GM18951 (cell line): ENCODE results near the gene CMTM7.
A peak's percentile ranks its signal among the peaks of the same experiment; 100 is the strongest.

ENCODE experiments used
- POLR2A ChIP-seq: IDR thresholded peaks from 4 replicates; pipeline ENCODE4 v1.6.1; 2011; ENCODE audit warnings: mild to moderate bottlenecking; ENCODE audit not compliant: insufficient read length, insufficient read depth; ENCODE audit errors: extremely low read depth
- in situ Hi-C: fragments of 300-500 bp; cut with MboI; formaldehyde crosslinking; loops from one replicate; pipeline ENCODE4 v1.12.0; 2022; ENCODE audit warnings: low sequenced_read_pairs, mixed read lengths, inconsistent platforms; ENCODE audit not compliant: unreplicated experiment

Gene CMTM7

DNA sequence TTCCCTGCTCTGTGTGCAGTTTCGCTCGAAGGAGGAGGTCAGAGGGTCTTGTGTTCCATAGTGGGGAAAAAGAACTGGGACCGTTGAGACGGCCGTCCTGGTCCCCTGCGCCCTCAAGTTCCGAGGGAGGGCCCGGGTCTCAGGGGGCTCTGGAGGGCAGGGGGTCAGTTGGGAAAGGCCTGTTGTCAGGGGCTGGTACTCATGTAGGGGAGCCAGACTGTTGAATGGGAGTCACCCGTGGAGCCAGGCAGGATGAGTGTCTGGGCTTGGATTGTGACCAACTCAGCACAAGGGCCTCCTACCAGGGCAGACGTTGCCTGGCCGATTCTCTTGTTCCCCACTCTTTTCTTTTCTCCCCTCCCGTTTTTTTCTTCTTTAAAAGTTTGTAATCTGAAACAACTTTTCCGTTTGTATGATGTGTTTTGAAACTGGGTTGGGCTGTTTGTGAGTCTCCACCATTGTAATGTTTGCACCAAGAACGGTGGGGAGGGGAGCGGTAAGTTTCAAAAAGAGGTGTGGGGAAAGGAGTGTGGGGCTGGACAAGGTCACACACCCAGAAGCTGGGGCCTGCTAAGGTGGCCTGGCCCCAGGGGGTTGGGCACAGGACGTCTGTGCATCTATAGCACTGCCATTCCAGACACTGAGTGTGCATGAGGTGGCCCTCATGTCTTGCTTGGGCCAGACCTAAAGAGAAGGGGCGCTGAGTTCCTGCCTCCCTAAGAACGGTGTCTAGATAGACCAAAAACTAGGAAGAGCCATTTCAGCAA lies 1.1 kb downstream of the CMTM7 start:
- in situ Hi-C loops = no loop called here
- TF ChIP-seq POLR2A = no peak

DNA sequence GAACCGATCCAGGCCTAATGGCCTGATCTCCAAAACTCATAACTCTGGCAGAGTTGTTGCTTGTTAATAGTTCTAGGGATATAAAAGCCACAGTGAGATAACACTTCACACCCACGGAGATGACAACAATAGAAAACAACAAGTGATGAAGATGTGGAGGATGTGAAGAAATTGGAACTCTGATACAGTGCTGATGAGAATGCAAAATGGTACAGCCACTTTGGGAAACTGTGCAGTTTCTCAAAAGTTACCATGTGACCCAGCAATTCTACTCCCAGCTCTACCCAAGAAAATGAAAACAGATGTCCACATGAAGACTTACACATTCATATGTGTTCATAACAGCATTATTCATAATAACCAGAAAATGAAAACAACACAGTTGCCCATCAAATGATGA lies 3.8 kb downstream of the CMTM7 start:
- in situ Hi-C loops = no loop called here
- no peak for TF ChIP-seq POLR2A

DNA sequence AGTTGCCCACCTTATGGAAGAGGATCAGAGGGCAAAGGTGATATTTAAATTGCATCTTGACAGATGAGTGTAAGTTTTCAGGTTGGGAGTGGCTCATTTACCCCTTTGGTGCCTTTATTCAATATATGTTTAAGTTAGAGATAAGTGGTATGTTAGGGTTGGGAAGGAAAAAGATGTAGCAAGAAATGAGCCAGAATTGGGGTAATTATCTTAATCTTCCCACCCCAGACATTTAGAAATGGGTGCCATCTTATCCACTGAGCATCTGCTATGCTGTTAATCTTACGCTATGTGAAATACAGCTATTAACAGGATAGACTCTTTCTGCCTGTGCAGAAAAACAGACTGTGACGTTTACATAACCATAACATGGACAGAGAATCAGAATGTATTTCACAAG lies 6.3 kb downstream of the CMTM7 start:
- in situ Hi-C loops = no loop called here
- no peak for TF ChIP-seq POLR2A

DNA sequence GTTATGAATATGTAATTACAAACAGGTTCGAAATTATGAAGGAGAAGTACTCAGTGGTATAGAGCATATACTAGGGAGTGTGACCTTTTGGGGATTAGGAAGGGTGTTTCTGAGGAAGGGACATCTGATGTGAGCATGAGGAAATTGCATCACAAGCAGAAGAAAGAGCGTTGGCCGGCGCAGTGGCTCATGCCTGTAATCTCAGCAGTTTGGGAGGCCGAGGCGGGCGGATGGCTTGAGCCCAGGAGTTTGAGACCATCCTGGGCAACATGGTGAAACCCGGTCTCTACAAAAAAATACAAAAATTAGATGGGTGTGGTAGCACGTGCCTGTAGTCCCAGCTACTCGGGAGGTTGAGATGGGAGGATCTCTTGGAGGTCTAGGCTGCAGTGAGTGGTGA lies 6.9 kb downstream of the CMTM7 start:
- TF ChIP-seq POLR2A = no peak
- in situ Hi-C loops = no loop called here

DNA sequence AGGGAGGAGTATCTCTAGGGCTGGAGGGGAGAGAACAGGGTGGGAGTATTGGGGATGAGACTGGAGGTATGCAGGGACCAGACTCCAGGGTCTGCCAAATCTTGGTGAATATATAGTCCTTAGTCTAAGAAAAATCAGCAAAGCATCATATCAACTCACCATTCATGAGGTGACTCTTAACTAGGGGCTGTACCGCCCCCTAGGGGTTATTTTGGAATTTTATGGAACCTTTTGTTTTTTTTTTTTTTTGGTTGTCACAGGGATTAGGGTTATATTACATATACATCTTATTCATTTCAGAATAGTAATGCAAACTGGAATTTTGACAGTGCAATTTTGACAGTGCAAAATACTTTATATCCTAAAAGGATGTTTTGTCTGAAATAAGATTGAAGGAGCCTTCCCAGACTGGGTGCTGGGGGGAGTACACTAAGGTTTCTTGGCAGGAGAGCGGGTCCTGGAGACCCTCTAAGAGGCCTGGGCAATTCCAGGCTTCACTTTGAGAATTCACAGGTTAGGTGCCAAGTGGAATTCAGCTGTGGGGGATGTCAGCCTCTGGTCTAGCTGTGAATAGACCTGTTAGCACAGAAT lies 7.5 kb downstream of the CMTM7 start:
- in situ Hi-C loops = no loop called here
- TF ChIP-seq POLR2A = no peak

DNA sequence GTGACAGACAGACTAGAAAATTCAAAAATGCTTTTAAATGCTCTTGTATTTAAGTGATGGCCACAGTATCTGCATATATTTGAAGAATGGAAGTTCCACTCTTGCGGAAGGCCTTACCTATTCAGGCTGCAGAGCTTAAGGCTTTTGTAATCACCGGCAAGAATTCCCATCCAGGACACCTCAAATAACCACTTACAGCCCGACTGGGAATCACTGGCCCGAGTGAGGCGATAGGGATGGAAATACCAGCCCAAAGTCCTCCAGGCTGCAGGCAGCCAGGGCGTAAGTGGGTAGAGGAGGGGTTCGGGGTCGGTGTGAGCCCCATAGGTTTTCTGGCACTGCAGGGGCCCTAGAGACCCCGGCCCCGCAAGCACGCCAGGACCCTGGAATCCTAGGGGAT lies 9.5 kb downstream of the CMTM7 start:
- in situ Hi-C loops = no loop called here
- TF ChIP-seq POLR2A = no peak

DNA sequence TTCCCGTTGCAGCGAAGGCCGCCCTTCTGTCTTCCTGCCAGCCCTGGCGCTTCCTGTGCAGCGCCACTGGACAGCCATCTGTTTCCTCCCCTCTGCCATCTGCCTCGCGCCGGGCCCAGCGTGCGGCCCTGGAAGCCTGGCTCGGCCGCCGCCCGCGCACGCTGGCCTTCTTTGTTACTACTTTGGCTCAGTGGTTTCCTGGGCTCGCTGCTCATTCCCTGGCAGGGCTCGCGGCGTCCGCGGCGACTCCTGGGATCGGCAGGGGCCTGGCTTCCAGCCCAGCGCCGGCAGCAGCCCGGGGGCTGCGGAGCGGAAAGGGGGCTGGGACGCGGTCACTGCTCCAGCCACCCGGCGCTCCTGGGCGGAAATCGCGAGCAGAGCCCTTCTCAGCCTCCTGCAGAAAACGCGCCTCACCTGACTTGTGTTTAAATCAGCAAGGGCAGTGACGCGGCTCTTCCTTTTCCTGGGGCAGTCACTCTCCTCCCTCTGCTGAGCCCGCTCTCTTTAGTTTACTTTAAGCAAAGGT lies 10.0 kb downstream of the CMTM7 start:
- TF ChIP-seq POLR2A = peak; percentile 34
- in situ Hi-C loops = no loop called here

DNA sequence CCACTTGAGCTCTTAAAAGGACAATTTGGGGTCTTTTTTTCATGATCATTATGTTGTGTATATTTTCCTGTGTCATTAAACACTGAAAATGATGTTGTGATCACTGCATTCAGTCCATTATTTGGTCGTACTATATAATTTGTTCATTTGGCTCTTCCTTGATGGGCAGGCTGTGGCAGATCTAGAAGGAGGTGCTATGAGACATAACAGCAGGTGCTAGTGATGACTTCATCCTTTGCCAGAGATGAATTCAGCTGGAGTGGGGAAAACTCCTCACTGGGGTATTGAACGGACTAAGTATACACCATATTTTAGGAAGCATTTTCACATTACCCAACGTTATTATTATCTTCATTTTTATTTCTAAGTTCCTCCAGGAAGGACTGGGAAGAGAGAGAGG lies 12.0 kb downstream of the CMTM7 start:
- TF ChIP-seq POLR2A = no peak
- in situ Hi-C loops = no loop called here

DNA sequence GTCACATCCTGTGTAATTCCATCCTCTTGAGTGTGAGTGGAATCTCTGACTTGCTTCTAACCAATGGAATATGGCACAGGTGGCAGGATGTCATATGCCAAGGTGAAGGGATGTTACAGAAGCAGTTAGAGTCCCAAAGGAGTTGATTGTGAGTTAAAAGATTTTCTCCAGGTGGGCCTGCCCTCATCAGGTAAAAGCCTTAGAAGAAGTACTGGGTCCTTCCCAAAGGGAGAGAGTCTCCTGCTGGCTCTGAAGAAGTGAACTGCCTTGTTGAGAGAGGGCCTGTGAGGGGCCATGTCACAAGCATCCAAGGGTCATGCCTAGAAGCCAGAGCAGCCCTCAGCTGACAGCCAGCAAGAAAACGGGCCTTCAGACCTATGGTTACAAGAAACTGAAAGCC lies 13.1 kb downstream of the CMTM7 start:
- TF ChIP-seq POLR2A = no peak
- in situ Hi-C loops = no loop called here

DNA sequence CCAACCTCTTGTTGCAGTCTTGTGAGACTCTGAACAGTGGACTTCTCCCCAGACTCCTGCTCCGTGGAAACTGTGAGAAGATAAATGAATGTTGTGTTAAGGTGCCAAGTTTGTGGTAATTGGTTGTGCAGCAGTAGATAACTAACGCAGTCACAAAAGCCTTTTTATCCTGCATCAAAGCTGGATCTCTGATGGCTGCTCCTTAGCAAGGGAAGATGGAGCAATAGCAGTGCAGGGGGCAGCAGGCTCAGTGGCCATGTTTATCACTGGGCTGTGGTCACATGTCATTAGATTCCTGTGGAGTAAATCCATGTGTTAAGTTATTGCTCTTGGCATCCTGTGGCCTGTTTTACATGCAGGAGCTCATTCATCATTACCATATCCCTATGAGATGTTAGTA lies 13.5 kb downstream of the CMTM7 start:
- in situ Hi-C loops = no loop called here

DNA sequence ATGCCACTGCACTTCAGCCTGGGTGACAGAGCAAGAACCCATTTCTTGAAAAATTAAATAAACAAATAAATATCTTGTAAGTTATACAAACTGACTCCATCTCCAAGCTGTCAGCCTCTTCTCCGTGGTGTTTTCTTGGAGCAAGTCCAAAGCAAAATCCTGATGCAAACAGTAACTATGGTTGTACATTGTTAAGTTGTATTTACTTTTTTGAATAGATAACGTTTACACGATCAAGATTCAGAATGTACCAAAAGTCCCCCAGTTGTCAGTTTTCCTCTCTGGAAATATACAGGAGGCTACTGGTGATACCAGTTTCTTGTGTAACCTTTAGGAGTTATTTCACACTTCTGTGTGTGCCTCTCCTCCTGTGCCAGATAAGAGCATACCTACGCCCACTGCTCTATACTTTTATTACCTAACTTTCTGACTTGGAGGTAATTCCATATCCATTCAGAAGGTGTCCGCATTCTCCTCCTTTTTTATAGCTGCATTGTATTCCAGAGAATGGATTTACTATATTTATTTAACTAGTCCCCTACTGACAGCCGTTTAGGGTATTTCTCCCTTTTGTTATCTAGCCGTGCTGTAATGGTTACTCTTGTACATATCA lies 14.2 kb downstream of the CMTM7 start:
- in situ Hi-C loops = no loop called here
- TF ChIP-seq POLR2A = no peak

More for the DNA sequence above, 13.5 kb downstream of the CMTM7 start:
- no peak for TF ChIP-seq POLR2A

DNA sequence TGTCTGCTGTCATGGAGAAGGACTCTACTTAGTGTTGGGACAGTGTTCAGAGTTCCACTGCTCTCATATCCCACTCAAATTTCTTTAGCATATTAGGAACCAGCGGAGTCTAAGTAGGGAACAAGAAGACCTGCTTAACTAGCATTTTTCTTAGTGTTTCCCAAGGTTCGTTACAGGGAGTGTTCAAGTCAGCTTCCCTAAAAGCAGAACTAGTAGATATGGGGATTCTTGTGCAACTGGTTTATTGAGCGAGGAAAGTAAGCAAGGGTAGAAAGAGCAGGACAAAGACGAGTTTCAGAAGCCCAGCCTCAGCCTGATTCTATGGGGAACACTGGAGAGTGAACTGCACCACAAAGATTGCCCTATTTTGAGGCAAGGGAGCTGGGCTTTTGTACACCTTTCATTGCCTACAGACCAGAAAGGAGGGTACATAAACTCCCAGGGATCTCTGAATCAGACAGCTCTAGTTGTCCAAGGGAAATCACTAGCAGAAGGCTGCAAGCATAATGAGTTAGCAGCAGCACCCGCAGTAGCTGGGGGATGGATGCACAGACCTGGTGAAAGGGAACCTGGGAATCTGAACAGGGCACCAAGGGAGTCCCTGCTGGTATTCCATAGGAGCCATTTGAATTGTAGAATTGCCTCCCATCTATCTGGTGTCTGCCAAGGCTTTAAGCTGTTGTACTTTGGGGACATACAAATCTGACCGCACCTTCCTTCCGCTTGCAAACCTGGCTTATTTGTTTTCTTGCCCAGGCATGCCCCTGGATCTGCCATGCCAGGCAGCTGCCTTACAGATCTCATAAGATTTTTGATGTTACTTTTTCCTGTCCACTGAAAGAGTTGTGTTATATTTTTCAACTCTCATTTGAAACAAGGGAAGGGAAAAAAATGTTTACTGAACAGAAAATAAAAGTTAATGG lies 15.1 kb downstream of the CMTM7 start:
- no peak for TF ChIP-seq POLR2A
- in situ Hi-C loops = no loop called here
